ENCODE measurements around the gene CNOT6L. TPM values are rescaled to one million over a fixed set of nuclear protein-coding genes. Genes with fewer than 3 reads are reported as not detected.

Gene CNOT6L
- total and polyA plus RNA-seq, 4 donors, result 4.3 to 67.8 (median 27.4) TPM

GRCh38 chr4:77788990-77789389 lies 30.2 kb downstream of the CNOT6L start:
- Histone ChIP-seq H3K4me1 (ENCODE audit: control insufficient read depth in 5 of 5, insufficient read depth in 5 of 5, low read length in 5 of 5) (peaks cover 0 to 7% (median 0%) of the 10 kb centered on the region in 5 donors), H3K9me3 (ENCODE audit: control insufficient read depth in 4 of 4, insufficient read depth in 3 of 4, low read length in 3 of 4) (no peaks in the 10 kb centered on the region)
- ATAC-seq (ENCODE audit: insufficient read depth, low FRiP score), result no peak

DNA sequence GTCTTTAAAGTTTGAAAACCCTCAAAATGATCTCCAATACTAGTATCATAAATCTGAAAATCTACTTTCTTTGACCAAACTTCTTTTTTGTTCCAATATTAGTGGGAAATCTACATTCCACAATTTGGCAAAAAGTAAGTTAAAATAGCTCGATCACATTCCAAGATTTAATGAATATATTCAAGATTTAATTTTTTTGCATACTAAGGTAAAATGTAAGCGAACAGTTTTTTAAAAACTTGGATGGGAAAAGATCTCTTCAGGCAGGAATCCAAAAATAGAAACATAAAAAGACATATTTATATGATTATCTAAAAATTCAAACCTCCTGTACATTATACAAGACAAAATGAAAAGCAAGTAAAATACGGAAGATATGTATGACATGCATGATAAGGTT lies 31.2 kb downstream of the CNOT6L start:
- H3K9ac ChIP-seq (ENCODE audit: insufficient read depth in 1 of 2, low read length in 2 of 2), result no peak overlapping the region
- DNase-seq, result no peak
- no peaks in the 10 kb centered on the region for H3K36me3 ChIP-seq (ENCODE audit: control insufficient read depth in 4 of 4, insufficient read depth in 4 of 4, low read length in 4 of 4)
- no peaks in the 10 kb centered on the region for H3K27me3 ChIP-seq (ENCODE audit: control insufficient read depth in 3 of 3, insufficient read depth in 3 of 3, low read length in 2 of 3)
- TF ChIP-seq CTCF (IDR thresholded peaks at IDR 0.05; ENCODE audit: control extremely low read depth, extremely low read depth), result no peak
- no peaks in the 10 kb centered on the region for H3K9me3 ChIP-seq (ENCODE audit: control insufficient read depth in 4 of 4, insufficient read depth in 3 of 4, low read length in 3 of 4)
- 88 to 92% methylated on average over 3 of the region's 3 CpGs for WGBS, 2 donors
- no peak overlapping the region for H3K4me3 ChIP-seq
- H3K4me1 ChIP-seq (ENCODE audit: control insufficient read depth in 5 of 5, insufficient read depth in 5 of 5, low read length in 5 of 5), result peaks cover 0 to 3% (median 0%) of the 10 kb centered on the region in 5 donors
- no peak for ATAC-seq (ENCODE audit: insufficient read depth, low FRiP score)
- no peak overlapping the region for H3K27ac ChIP-seq (ENCODE audit: low read depth in 1 of 2, low read length in 1 of 2)

More at GRCh38 chr4:77788990-77789389, 30.2 kb downstream of the CNOT6L start:
- DNase-seq, result no peak
- Histone ChIP-seq H3K4me3 (no peak overlapping the region), H3K36me3 (ENCODE audit: control insufficient read depth in 4 of 4, insufficient read depth in 4 of 4, low read length in 4 of 4) (no peaks in the 10 kb centered on the region), H3K27ac (ENCODE audit: low read depth in 1 of 2, low read length in 1 of 2) (no peak overlapping the region), H3K9ac (ENCODE audit: insufficient read depth in 1 of 2, low read length in 2 of 2) (no peak overlapping the region), H3K27me3 (ENCODE audit: control insufficient read depth in 3 of 3, insufficient read depth in 3 of 3, low read length in 2 of 3) (no peaks in the 10 kb centered on the region)
- whole genome bisulfite sequencing, 2 donors, result 92 to 94% methylated on average over 2 of the region's 2 CpGs
- no peak for TF ChIP-seq CTCF (IDR thresholded peaks at IDR 0.05; ENCODE audit: control extremely low read depth, extremely low read depth)

- Histone ChIP-seq H3K4me3 (no peak overlapping the region), H3K36me3 (ENCODE audit: control insufficient read depth in 4 of 4, insufficient read depth in 4 of 4, low read length in 4 of 4) (no peaks in the 10 kb centered on the region), H3K27me3 (ENCODE audit: control insufficient read depth in 3 of 3, insufficient read depth in 3 of 3, low read length in 2 of 3) (no peaks in the 10 kb centered on the region), H3K4me1 (ENCODE audit: control insufficient read depth in 5 of 5, insufficient read depth in 5 of 5, low read length in 5 of 5) (peaks cover 0 to 4% (median 3%) of the 10 kb centered on the region in 5 donors), H3K27ac (ENCODE audit: low read depth in 1 of 2, low read length in 1 of 2) (no peak overlapping the region), H3K9ac (ENCODE audit: insufficient read depth in 1 of 2, low read length in 2 of 2) (no peak overlapping the region), H3K9me3 (ENCODE audit: control insufficient read depth in 4 of 4, insufficient read depth in 3 of 4, low read length in 3 of 4) (no peaks in the 10 kb centered on the region)
- no peak for ATAC-seq (ENCODE audit: insufficient read depth, low FRiP score)
- DNase-seq, result no peak
- TF ChIP-seq CTCF (IDR thresholded peaks at IDR 0.05; ENCODE audit: control extremely low read depth, extremely low read depth), result no peak
- 92 to 96% methylated on average over 6 of the region's 6 CpGs for WGBS, 2 donors
These were observed 33.5 kb downstream of the CNOT6L start for GRCh38 chr4:77785669-77786068.

DNA sequence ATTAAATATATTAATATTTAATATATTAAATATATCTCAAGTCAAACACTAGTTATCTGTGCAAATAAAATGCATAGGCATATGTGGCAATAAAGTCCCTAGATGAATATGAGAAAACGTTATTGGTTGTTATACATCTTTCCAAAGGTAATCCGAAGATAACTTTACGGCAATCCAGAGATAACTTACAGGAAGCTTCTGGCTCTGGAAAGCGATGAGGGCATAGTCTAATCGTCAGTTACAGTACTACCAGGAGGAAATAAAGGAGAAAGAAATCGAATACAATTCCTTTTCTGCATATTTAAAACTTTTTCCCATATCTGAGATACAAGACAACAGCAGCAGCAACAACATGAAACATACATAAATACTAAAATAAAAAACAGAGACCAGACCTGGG lies 35.3 kb downstream of the CNOT6L start:
- TF ChIP-seq CTCF (IDR thresholded peaks at IDR 0.05; ENCODE audit: control extremely low read depth, extremely low read depth), result no peak
- DNase-seq, result no peak
- ATAC-seq (ENCODE audit: insufficient read depth, low FRiP score), result no peak
- Histone ChIP-seq H3K4me1 (ENCODE audit: control insufficient read depth in 5 of 5, insufficient read depth in 5 of 5, low read length in 5 of 5) (peaks cover 0 to 4% (median 3%) of the 10 kb centered on the region in 5 donors), H3K4me3 (no peak overlapping the region), H3K27me3 (ENCODE audit: control insufficient read depth in 3 of 3, insufficient read depth in 3 of 3, low read length in 2 of 3) (no peaks in the 10 kb centered on the region), H3K36me3 (ENCODE audit: control insufficient read depth in 4 of 4, insufficient read depth in 4 of 4, low read length in 4 of 4) (no peaks in the 10 kb centered on the region), H3K9me3 (ENCODE audit: control insufficient read depth in 4 of 4, insufficient read depth in 3 of 4, low read length in 3 of 4) (no peaks in the 10 kb centered on the region), H3K27ac (ENCODE audit: low read depth in 1 of 2, low read length in 1 of 2) (no peak overlapping the region), H3K9ac (ENCODE audit: insufficient read depth in 1 of 2, low read length in 2 of 2) (no peak overlapping the region)
- 80 to 84% methylated on average over 6 of the region's 6 CpGs for WGBS, 2 donors

Measured in lung (tissue), 12 donors.